T-helper 1 cell treated with Interleukin-12 subunit alpha and Interleukin-12 subunit beta and Interleukin-4 antibody, amounts not matched to agents 30 ng/mL and 1 ng/mL, for 36 hours (primary cell): Measurements from ENCODE around the gene PHF2. TPM values are rescaled to one million over a fixed set of nuclear protein-coding genes. Genes with fewer than 3 reads are reported as not detected.

ENCODE experiments used
- intact Hi-C: fragments of 100-400 bp; cut with micrococcal nuclease; formaldehyde crosslinking; loops from one replicate; pipeline ENCODE4 v1.15.1; 2024
- total RNA-seq: library from RNA; stranded (reverse); gene quantifications from 2 replicates; pipeline ENCODE4 v1.2.3, GENCODE V29; 2022

PHF2 gene
- total RNA-seq, 1 donor from 2014 or later: 29.9 TPM

DNA sequence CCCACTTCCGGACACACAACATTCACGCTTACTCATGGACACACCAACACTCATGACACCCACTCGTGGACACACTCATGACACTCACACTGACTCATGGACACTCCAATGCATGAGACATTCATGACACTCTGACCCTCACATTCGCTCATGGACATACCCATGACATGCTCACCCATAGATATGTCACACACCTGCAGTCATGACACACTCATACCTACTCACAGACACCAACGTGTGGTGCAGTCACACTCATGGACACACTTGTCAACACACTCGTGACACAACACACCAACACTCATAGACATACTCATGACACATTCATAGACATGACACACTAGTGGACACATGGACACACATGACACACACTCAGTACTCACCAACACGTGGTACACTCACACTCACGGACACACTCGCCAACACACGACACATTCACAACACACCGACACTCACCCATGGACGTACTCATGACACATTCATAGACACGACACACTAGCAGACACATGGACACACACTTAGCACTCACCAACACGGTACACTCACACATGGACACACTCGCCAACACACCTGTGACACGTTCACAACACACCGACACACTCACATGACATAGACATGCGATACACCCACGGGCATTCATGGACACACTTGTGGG is 73.4 kb downstream of the PHF2 start:
- intact Hi-C loops: no loop called here

DNA sequence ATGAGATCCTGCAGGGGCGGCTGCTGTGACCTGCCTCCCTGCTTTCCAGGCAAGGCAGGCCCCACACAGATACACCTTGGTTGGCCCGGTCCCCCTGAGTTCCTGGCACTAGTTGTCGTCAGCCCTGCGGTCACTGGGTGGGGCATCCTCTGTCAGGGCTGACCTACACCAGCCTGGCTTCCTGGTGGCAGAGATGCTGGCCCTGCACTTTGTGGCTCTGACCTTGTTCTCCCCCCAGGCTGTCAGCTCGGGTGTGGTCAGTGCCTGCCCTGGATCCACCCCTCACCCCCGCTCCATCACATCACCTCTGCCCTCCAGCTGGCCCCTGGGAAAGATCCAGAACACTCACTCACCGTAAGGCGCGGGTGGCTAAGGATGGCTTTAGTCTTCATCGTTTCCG is 74.1 kb downstream of the PHF2 start:
- intact Hi-C loops: no loop called here

GRCh38 chr9:93651521-93651950 is 75.2 kb downstream of the PHF2 start:
- intact Hi-C loops: no loop called here

DNA sequence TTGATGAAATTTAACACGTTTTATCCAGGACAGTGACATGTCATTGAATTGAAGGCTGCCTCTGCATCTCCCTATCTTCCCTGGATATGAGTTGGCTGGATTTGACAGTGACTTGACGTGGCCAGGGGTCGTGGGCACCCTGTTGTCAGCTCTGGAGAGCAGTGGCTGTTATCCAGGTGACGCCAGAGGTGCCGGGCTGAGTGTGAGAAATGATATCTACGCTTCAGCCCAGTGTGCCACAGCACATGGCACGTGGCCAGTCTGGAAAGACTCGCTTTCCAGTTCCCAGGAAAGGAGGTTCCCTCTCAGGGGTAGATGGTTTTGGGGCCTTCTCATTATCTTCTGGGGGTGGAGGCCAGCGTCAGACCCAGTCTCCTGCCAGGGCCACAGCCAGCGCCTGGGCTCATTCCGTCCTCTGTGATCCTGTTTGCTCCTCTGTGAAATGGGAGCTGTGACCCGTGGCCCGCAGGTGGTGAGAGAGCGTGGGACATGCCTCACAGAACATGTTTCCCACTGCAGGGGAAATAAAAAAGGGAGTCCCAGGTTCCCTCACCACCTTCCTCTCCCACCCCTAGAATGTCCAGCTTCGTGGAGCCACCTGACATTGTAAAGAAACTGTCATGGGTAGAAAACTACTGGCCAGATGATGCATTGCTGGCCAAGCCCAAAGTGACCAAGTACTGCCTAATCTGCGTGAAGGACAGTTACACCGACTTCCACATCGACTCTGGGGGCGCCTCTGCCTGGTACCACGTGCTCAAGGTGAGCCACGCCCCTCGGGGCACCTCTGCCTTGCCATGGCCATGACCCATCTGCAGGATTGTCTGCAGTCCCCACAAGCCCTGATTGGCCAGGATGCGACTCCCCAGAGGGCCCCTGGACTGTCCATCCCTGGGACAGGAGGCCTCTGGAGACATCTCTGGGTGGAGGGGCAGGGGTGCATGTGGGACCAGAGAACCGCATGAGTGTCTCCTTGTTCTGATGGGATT is 76.5 kb downstream of the PHF2 start:
- intact Hi-C loops: no loop called here

GRCh38 chr9:93653760-93654159 is 77.4 kb downstream of the PHF2 start:
- intact Hi-C loops: no loop called here

DNA sequence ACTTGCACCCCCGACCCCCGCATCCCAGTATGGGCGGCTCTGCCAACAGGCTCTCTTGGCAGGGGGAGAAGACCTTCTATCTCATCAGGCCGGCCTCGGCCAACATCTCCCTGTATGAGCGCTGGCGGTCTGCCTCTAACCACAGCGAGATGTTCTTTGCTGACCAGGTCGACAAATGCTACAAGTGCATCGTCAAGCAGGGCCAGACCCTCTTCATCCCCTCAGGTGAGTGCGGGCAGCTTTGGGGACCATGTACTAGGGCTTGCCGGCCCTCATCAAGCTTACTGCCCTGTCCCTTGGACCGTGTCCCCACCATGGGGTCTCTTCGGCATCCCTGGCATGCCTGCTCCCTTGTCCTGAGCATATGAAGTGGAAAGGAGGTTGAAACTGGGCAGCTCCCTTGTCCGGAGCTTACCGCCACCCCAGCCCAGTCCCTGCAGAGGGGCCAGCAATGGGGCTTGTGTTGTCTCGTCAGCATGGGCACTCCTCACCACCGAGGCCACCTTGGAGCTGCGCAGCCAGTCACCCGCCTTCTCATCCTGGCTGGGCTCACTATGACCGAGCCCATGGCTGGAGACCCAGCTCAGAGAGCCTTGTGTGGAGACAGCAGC is 78.1 kb downstream of the PHF2 start:
- intact Hi-C loops: no loop called here

DNA sequence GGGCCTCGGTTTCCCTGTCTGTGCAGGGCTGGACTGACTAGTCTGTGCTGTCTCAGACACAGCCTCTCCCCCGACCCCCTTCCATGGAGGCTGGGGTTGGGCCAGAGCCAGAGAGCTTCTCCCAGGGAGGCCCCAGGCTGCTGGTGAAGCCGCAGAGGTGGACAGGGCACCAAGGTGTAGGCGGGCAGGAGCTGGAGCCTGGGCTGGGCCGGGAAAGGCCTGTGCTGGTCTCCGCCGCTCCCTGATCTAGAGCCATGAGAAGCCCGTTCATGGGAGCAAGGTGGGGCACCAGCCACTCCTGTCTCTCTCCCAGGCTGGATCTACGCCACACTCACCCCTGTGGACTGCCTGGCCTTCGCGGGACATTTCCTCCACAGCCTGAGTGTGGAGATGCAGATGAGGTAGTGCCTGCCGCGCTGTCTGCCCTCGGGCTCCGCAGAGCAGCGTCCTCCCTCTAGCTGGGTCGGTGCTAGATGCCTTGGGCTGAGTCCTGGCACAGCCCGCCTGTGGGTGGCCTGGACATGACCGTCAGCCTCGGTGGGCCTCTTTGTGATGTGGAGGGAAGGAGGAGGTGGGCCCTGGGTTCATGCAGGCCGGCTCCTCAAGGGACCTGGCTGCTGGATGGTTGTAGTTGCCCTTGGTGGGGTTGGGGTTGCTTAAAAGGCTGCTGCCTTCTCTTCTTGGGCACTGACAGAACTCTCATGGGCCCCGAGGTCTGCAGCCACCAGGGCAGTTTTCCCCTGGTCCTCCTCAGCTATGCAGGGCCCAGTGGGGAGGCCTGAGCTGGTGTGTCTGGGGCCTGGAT is 79.4 kb downstream of the PHF2 start:
- intact Hi-C loops: no loop called here

- intact Hi-C loops: no loop called here
Measured at GRCh38 chr9:93656426-93657239, 80.2 kb downstream of the PHF2 start.

DNA sequence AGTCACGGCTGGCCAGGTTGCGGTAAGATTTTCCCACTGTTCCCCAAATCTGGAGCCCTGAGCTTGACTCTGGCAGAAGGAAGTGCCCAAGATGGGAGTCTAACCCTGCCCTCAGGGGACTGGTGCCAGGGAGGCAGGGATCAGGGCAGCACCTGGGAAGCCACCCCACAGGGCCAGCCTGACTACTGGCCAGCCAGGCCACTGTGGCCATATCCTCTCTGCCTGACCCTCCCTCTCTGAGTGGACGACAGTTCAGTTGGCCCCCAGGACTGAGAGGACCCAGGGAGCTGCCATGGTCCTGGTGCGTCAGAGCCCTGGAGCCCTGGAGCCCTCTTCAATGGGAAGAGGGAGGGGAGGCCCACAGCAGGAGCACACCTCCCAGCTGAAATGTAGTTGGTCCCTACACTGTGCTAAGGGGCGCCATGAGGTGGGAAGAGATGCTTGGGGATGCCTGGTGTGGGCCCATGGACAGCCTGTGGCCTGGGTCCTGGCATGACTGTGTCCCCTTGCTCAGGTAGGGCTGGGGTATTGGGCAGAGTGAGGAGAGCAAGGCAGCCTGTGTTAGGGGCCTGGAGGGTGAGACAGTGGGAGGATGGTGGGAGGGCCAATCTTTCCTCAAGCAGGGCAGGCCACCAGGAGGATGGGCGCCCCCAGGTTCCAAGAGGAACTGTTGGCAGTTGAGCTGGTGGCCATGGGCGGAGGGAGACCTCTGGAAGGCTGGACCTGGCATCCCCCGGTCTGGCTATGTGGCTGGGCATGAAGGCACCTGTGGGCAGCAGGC is 81.1 kb downstream of the PHF2 start:
- intact Hi-C loops: no loop called here

DNA sequence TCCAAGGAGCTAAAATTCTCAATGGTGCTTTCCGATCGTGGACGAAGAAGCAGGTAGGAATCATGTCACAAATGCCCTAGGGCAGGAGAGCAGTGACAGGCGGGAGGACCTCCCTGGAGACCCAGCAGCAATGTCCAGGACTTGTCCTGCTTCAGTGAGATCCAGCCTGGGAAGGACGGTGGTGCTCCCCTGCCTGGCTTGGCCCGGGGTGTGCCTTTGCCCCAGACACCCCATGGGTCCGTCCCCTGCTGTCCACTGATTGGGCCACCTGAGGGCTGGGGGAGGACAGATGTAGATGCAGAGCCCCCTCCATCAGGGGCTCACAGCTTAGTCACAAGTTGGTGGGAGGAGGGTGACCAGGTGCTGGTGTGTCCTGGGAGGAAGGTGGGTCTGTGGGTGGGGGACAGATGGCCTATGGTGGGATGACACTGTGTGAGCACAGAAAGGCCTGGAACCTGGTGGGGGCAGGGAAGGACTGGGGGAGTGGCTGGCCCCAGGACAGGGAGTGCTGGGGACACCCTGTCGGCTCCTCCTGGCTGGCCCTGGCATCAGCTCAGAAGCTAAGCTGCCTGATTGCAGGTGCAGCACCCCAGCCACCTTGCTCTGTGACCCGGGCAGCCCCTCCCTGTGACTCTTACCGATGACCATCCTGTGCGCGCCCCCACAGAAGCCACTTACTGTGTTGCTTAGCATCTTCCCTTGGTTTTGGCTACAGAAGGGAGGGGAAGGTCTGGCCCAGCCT is 82.0 kb downstream of the PHF2 start:
- intact Hi-C loops: no loop called here

- intact Hi-C loops: no loop called here
Measured at GRCh38 chr9:93659044-93659836, 82.9 kb downstream of the PHF2 start.

DNA sequence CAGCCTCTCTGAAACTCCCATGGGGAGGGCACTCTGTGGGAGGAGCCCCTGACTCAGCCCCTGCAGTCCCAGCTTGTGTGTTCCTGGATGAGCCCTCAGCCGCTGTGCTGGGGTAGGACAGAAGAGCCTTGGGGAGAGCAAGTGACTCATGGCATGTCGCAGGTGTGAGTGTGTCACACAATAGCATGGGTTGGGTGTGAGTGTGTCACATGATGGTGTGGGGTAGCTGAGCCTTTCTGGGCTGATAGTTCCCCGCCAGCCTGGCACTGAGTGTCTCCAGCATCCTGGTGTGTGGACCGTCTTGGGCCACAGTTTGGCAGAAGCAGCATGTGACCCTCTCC is 83.4 kb downstream of the PHF2 start:
- intact Hi-C loops: no loop called here

DNA sequence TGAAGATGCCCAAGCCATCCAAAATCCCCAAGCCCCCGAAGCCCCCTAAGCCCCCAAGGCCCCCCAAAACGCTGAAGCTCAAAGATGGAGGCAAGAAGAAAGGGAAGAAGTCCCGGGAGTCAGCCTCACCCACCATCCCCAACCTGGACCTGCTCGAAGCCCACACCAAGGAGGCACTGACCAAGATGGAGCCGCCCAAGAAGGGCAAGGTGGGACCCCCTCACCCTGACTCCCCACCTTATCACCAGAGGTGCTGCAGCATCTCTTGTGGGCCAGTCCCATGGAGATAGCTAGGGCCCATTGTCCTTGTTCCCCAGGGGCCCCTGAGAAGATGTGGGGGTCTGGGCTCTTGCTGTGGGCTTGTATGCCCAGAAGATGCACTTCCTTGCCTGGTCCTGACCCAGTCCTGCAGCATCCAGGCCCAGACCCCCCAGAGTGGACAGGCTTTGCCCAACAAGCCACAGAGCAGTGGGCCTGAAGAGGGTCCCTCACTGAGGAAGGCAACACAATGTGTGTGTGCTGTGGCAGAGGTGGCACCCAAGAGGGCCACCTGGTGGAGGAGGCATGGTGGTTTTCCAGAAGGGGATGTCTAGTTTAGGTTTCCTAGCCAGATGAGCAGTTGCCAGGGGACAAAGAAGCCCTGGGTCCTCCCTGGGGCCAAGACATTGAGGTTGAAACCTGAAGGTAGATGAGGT is 84.1 kb downstream of the PHF2 start:
- intact Hi-C loops: no loop called here

GRCh38 chr9:93661591-93661990 is 85.2 kb downstream of the PHF2 start:
- intact Hi-C loops: no loop called here

DNA sequence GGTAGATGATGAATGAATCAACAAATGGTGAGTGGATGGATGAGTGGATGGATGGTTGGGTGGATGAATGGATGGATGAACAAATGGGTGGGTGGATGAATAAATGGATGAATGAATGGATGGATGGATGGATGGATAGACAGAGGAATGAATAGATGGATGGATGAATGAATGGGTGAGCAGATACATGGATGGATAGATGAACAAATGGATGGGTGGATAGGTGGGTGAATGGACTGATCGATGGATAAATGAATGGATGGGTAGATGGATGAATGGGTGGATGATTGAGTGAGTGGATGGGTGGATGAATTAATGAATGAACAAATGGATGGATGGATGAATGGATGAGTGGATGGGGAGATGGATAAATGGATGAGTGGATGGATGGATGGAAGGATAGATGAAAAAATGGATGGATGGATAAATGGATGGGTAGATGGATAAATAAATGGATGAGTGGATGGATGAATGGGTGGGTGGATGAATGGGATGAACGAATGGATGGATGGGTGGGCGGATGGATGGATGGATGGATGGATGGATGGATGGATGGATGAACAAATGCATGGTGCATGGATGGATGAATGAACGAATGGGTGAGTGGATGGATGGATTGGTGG is 85.7 kb downstream of the PHF2 start:
- intact Hi-C loops: no loop called here

DNA sequence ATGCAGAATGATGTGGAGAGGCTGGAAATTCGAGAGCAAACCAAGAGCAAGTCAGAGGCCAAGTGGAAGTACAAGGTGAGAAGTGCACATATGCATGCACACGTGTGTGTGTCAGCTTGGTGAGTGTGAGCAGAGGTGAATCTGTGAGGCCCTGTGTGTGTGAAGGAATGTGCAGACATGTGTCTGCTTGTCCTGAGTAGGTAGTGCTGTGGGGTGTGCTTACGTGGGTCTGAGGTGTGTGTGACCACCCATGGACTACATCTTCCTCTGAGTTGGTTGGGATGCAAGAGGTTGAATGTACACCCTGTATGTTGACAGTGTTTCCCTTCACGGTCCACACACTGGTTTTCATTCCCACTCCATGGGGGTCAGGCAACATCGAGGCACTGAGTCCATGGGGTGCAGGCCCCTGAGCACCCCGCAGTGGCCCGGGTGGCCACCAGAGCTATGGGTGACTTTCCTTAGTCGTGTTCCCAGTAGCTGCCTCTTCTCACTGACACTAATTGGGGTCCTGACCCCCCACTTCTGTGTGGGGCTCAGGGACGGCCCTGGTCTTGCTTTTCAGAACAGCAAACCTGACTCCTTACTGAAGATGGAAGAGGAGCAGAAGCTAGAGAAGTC is 86.7 kb downstream of the PHF2 start:
- intact Hi-C loops: no loop called here
